DOHH2 (cell line): ENCODE results near the gene PDE9A.

Experiments used
- H3F3A ChIP-seq: fragments of 200-600 bp; sonication (generic), shearing (Covaris generic); 2 replicates; pipeline ENCODE4 v1.6.0; 2016; ENCODE audit warnings: antibody characterized with exemption, mild to moderate bottlenecking; ENCODE audit not compliant: control insufficient read depth, insufficient read depth
- H3K27ac ChIP-seq: fragments of 200-600 bp; sonication (generic); 2 replicates; pipeline ENCODE4 v1.5.1; 2014; ENCODE audit warnings: low read depth, mild to moderate bottlenecking, low read length, moderate library complexity
- H3K27me3 ChIP-seq: fragments of 200-600 bp; sonication (generic); 2 replicates; pipeline ENCODE4 v1.6.1; 2014; ENCODE audit warnings: mild to moderate bottlenecking, low read length, mixed read lengths; ENCODE audit not compliant: control insufficient read depth
- H3K36me3 ChIP-seq: fragments of 200-600 bp; sonication (generic); 2 replicates; pipeline ENCODE4 v1.6.1; 2014; ENCODE audit warnings: mild to moderate bottlenecking, low read length, moderate library complexity, mixed read lengths; ENCODE audit not compliant: control insufficient read depth
- H3K4me1 ChIP-seq: fragments of 200-600 bp; sonication (generic); 2 replicates; pipeline ENCODE4 v1.6.1; 2014; ENCODE audit warnings: mild to moderate bottlenecking, low read length, mixed read lengths; ENCODE audit not compliant: control insufficient read depth
- H3K4me2 ChIP-seq: fragments of 200-600 bp; sonication (generic); 2 replicates; pipeline ENCODE4 v1.6.0; 2014; ENCODE audit warnings: mild to moderate bottlenecking, low read length, moderate library complexity
- H3K4me3 ChIP-seq: fragments of 200-600 bp; sonication (generic); 2 replicates; pipeline ENCODE4 v1.5.1; 2014; ENCODE audit warnings: mild to moderate bottlenecking, low read length, mixed read lengths
- H3K79me2 ChIP-seq: fragments of 200-600 bp; sonication (generic); 2 replicates; pipeline ENCODE4 v1.6.1; 2014; ENCODE audit warnings: mild to moderate bottlenecking, low read length, mixed read lengths; ENCODE audit not compliant: control insufficient read depth
- H3K9me2 ChIP-seq: fragments of 200-600 bp; sonication (generic); replicated peaks from 2 replicates; pipeline ENCODE4 v1.6.1; 2014; ENCODE audit warnings: mild to moderate bottlenecking, low read length, mixed read lengths; ENCODE audit not compliant: control insufficient read depth
- H3K9me3 ChIP-seq: fragments of 200-600 bp; sonication (generic); 2 replicates; pipeline ENCODE4 v1.6.1; 2014; ENCODE audit warnings: antibody characterized with exemption, low read length, mixed read lengths; ENCODE audit not compliant: control insufficient read depth, insufficient read depth
- H4K20me1 ChIP-seq: fragments of 200-600 bp; sonication (generic); 2 replicates; pipeline ENCODE4 v1.6.0; 2014; ENCODE audit warnings: low read depth, mild to moderate bottlenecking, antibody characterized with exemption, low read length, moderate library complexity; ENCODE audit not compliant: control insufficient read depth, insufficient read depth
- EZH2phosphoT487 ChIP-seq: fragments of 200-600 bp; sonication (generic); IDR thresholded peaks from 2 replicates; pipeline ENCODE4 v1.6.1; 2017; ENCODE audit warnings: borderline replicate concordance, mild to moderate bottlenecking, antibody characterized with exemption, low read length, moderate library complexity, mixed read lengths
- TF ChIP-seq, protein P1 (sequence below): fragments of 200-600 bp; sonication (generic); IDR thresholded peaks from one replicate; pipeline ENCODE4 v1.5.1; 2014; ENCODE audit warnings: antibody characterized with exemption, mild to moderate bottlenecking, low read depth, low read length; ENCODE audit not compliant: poor library complexity, severe bottlenecking

PDE9A gene

DNA sequence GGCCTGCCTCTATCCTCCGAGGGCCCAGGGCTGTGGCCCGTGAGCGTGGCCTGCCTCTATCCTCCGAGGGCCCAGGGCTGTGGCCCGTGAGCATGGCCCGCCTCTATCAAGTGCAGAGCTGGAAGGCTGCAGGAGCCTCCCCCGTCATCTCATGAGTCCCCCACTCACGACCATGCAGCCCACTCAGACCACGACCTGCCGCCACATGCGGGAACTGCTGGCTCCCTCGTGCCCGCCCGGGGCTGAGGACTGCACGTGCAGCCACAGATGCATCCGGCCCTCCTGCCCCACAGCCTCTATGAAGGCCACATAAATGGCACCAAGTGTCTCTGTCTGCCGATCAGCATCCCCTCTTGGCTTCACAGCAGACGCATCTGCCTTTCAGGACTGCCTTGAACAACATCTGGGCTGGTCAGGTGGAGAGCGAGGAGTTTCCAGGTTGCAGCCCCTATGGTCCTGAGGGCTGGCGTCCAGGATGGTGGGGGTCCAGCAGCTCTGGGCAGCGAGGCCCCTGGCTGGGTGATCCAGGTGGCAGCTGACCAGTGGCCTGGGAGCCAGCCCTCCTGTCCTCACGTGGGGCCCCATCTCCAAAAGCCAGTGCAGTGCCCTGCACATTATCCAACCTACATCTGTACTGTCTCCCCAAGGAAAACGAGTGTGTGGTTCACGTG is 103.3 kb downstream of the PDE9A start:
- Histone ChIP-seq H3K27ac (no peak overlapping the region), H3F3A (no peaks in the 10 kb centered on the region), H3K79me2 (no peaks in the 10 kb centered on the region), H3K4me2 (no peak overlapping the region), H3K9me2 (no peaks in the 10 kb centered on the region), H3K27me3 (no peaks in the 10 kb centered on the region), H3K9me3 (no peaks in the 10 kb centered on the region), H3K4me1 (no peaks in the 10 kb centered on the region), H4K20me1 (no peaks in the 10 kb centered on the region), H3K4me3 (no peak overlapping the region), H3K36me3 (no peaks in the 10 kb centered on the region)
- TF ChIP-seq EZH2phosphoT487: no peak
- TF ChIP-seq, protein P1, sequence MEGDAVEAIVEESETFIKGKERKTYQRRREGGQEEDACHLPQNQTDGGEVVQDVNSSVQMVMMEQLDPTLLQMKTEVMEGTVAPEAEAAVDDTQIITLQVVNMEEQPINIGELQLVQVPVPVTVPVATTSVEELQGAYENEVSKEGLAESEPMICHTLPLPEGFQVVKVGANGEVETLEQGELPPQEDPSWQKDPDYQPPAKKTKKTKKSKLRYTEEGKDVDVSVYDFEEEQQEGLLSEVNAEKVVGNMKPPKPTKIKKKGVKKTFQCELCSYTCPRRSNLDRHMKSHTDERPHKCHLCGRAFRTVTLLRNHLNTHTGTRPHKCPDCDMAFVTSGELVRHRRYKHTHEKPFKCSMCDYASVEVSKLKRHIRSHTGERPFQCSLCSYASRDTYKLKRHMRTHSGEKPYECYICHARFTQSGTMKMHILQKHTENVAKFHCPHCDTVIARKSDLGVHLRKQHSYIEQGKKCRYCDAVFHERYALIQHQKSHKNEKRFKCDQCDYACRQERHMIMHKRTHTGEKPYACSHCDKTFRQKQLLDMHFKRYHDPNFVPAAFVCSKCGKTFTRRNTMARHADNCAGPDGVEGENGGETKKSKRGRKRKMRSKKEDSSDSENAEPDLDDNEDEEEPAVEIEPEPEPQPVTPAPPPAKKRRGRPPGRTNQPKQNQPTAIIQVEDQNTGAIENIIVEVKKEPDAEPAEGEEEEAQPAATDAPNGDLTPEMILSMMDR: no peak

DNA sequence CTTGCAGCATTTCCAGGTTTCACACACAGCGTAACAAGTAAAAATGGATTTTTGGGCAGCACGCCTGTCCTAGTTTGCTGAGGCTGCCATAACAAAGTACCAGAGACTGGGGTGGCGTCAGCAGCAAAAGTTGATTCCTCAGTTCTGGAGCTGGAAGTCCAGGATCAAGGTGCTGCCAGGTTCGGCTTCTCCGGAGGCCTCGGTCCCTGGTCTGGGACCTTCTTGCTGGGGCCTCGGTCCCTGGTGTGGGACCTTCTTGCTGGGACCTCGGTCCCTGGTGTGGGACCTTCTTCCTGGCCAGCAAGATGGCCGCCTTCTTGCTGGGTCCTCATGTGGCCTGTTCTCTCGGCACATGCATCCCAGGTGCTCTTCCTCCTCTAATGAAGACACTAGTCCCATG is 104.0 kb downstream of the PDE9A start:
- no peaks in the 10 kb centered on the region for H3K79me2 ChIP-seq
- no peaks in the 10 kb centered on the region for H3K9me2 ChIP-seq
- H3K27ac ChIP-seq: no peak overlapping the region
- no peaks in the 10 kb centered on the region for H4K20me1 ChIP-seq
- H3K36me3 ChIP-seq: no peaks in the 10 kb centered on the region
- no peaks in the 10 kb centered on the region for H3K4me1 ChIP-seq
- TF ChIP-seq, protein P1: no peak
- TF ChIP-seq EZH2phosphoT487: no peak
- no peaks in the 10 kb centered on the region for H3F3A ChIP-seq
- no peaks in the 10 kb centered on the region for H3K27me3 ChIP-seq
- no peak overlapping the region for H3K4me3 ChIP-seq
- H3K4me2 ChIP-seq: no peak overlapping the region
- no peaks in the 10 kb centered on the region for H3K9me3 ChIP-seq

GRCh38 chr21:42757826-42758655 is 104.6 kb downstream of the PDE9A start:
- Histone ChIP-seq H3K27me3 (no peaks in the 10 kb centered on the region), H3K4me2 (no peak overlapping the region), H3K79me2 (no peaks in the 10 kb centered on the region), H3K36me3 (no peaks in the 10 kb centered on the region), H3F3A (no peaks in the 10 kb centered on the region), H3K9me2 (no peaks in the 10 kb centered on the region), H3K27ac (no peak overlapping the region), H4K20me1 (no peaks in the 10 kb centered on the region), H3K4me1 (no peaks in the 10 kb centered on the region), H3K9me3 (no peaks in the 10 kb centered on the region), H3K4me3 (no peak overlapping the region)
- TF ChIP-seq EZH2phosphoT487: no peak
- TF ChIP-seq, protein P1: no peak
